K562 (cell line): ENCODE data around the gene LRIT3. TPM values are rescaled to one million over a fixed set of nuclear protein-coding genes. Genes with fewer than 3 reads are reported as not detected.
"Not testable (repeated sequence)": the region's sequence is repeated elsewhere in the genome, so short reads cannot be mapped to it uniquely, and the experiment has no call there.

Experiments
- ATAC-seq: fragments of 200-7000 bp; cut with Tn5 transposase; 3 replicates; pipeline ENCODE4 v1.9.1; 2020; ENCODE audit warnings: moderate library complexity
- BruUV-seq: library from RNA; stranded (reverse); fragments of 400-500 nt; replicated peaks from 2 replicates; lab custom pipeline; 2021; lab: Mats Ljungman, UMichigan
- CTCF ChIA-PET: fragments of 300-600 bp; formaldehyde crosslinking; extraction: SDS; loops from one replicate; lab custom pipeline; 2021; ENCODE audit warnings: low intra/inter-chr PET ratio; lab: Yijun Ruan, JAX
- POLR2A ChIA-PET: fragments of 300-600, 350-650 bp; sonication (Branson Sonifier 250); formaldehyde crosslinking; extraction: SDS; loops from one replicate; lab custom pipeline; 2021; ENCODE audit warnings: antibody characterized with exemption, inconsistent platforms; lab: Yijun Ruan, JAX
- DNase-seq, 4 experiments: peaks; one replicate each; pipeline versions ENCODE4 v3.0.0 to v3.0.0-alpha.2; 2011 to 2018; ENCODE audit warnings: low spot score in 3 of 4, mixed read lengths in 3 of 4; ENCODE audit errors: extremely low read depth in 1 of 4
- FAIRE-seq: peaks from 2 replicates; lab custom pipeline; 2011; peaks lifted over from hg19 to GRCh38; lab: Jason Lieb, UNC
- H2AFZ ChIP-seq: 2 replicates; pipeline ENCODE4 v1.6.0; 2011; ENCODE audit warnings: low read depth, low read length, control low read depth, inconsistent platforms
- H3K27ac ChIP-seq: fragments of 200-600 bp; 3 replicates; pipeline ENCODE4 v1.8.0; 2011; ENCODE audit warnings: low read depth, mild to moderate bottlenecking, control low read depth, inconsistent platforms, low read length, moderate library complexity, mixed read lengths; ENCODE audit errors: extremely low read depth
- H3K27me3 ChIP-seq, 2 experiments: fragments of 300-600 bp in 1 of 2; 2 replicates in 1 of 2; 3 replicates in 1 of 2; pipeline versions ENCODE4 v1.6.0 to v1.8.0; 2011; ENCODE audit warnings: inconsistent platforms in 2 of 2, low read length in 2 of 2, mild to moderate bottlenecking in 1 of 2, mixed read lengths in 1 of 2, moderate library complexity in 1 of 2; ENCODE audit not compliant: control insufficient read depth in 2 of 2, insufficient read depth in 2 of 2
- H3K36me3 ChIP-seq: fragments of 300-600 bp; 3 replicates; pipeline ENCODE4 v1.8.0; 2011; ENCODE audit warnings: mild to moderate bottlenecking, low read length, inconsistent platforms; ENCODE audit not compliant: control insufficient read depth, insufficient read depth
- H3K4me1 ChIP-seq, 2 experiments: fragments of 200-600 bp in 1 of 2; replicated peaks in 1 of 2; 2 replicates in 1 of 2; 3 replicates in 1 of 2; pipeline versions ENCODE4 v1.5.1 to v1.8.0; 2011; ENCODE audit warnings: inconsistent platforms in 2 of 2, low read length in 2 of 2, mild to moderate bottlenecking in 1 of 2, mixed read lengths in 1 of 2, moderate library complexity in 1 of 2; ENCODE audit not compliant: control insufficient read depth in 2 of 2, insufficient read depth in 2 of 2
- H3K4me2 ChIP-seq: 2 replicates; pipeline ENCODE4 v1.6.1; 2011; ENCODE audit warnings: low read length, control low read depth, inconsistent platforms, mixed read lengths; ENCODE audit not compliant: insufficient read depth
- H3K4me3 ChIP-seq: fragments of 200-600 bp; sonication (generic), shearing (Covaris generic); 2 replicates; pipeline ENCODE4 v1.5.1; 2016; ENCODE audit warnings: control low read depth, inconsistent platforms
- H3K79me2 ChIP-seq: fragments of 200-600 bp; 3 replicates; pipeline ENCODE4 v1.8.0; 2011; ENCODE audit warnings: low read length, inconsistent platforms; ENCODE audit not compliant: control insufficient read depth, insufficient read depth
- H3K9ac ChIP-seq, 2 experiments: 2 replicates each; pipeline versions ENCODE4 v1.6.0 to v1.6.1; 2011; ENCODE audit warnings: low read depth in 2 of 2, low read length in 2 of 2, control low read depth in 1 of 2, inconsistent platforms in 1 of 2, mild to moderate bottlenecking in 1 of 2, mixed read lengths in 1 of 2; ENCODE audit not compliant: insufficient read depth in 1 of 2
- H3K9me1 ChIP-seq: one replicate; pipeline ENCODE4 v1.6.0; 2011; ENCODE audit warnings: inconsistent platforms, mild to moderate bottlenecking, low read length, moderate library complexity; ENCODE audit not compliant: control insufficient read depth, insufficient read depth
- H3K9me3 ChIP-seq: replicated peaks from 2 replicates; pipeline ENCODE4 v1.5.1; 2011; ENCODE audit warnings: low read depth, low read length, inconsistent platforms; ENCODE audit not compliant: control insufficient read depth, insufficient read depth
- H4K20me1 ChIP-seq: replicated peaks from 2 replicates; pipeline ENCODE4 v1.6.1; 2011; ENCODE audit warnings: low read length, inconsistent platforms, mixed read lengths; ENCODE audit not compliant: control insufficient read depth, insufficient read depth
- CTCF ChIP-seq, 3 experiments: IDR thresholded peaks in 2 of 3; conservative IDR thresholded peaks in 1 of 3; 2 replicates each; pipeline ENCODE4 v1.5.1; 2011 to 2012; ENCODE audit warnings: low read length in 3 of 3, mild to moderate bottlenecking in 3 of 3, control low read depth in 2 of 3, improper control_type of control experiment in 1 of 3, inconsistent platforms in 1 of 3, low read depth in 1 of 3, mixed read lengths in 1 of 3, moderate library complexity in 1 of 3; ENCODE audit not compliant: insufficient read depth in 2 of 3
- WGBS: fragments of 100-300 bp; shearing (Covaris generic); methylation state at CpG from one replicate; pipeline ENCODE4 v1.1.6; 2016; ENCODE audit warnings: low coverage, mixed read lengths; ENCODE audit not compliant: insufficient coverage; ENCODE audit errors: missing lambda C conversion rate; 5-methylcytosine and 5-hydroxymethylcytosine counted together
- in situ Hi-C: fragments of 300-500 bp; cut with MboI; formaldehyde crosslinking; loops from 4 replicates; pipeline ENCODE4 v1.15.0; 2018; ENCODE audit warnings: inconsistent platforms, mixed read lengths
- intact Hi-C: fragments of 100-400 bp; cut with micrococcal nuclease; formaldehyde crosslinking; loops from 2 replicates; pipeline ENCODE4 v1.14.2; 2022
- polyA plus RNA-seq, 8 experiments: library from polyadenylated mRNA; depleted of rRNA in 4 of 8; stranded (reverse) in 5 of 8; unstranded in 3 of 8; fragments of >200 nt; fragmentation: Nextera tagmentation in 2 of 8; fragmentation: Illumina TruSeq in 1 of 8; extraction: Ambion mirVana in 2 of 8; extraction: Trizol in 1 of 8; gene quantifications; 2 replicates each; pipeline versions ENCODE4 v1.2.1 to v1.2.3, GENCODE V29; 2011 to 2014; ENCODE audit warnings: inconsistent platforms in 1 of 8, missing spikeins in 1 of 8
- total RNA-seq, 7 experiments: library from RNA; depleted of rRNA in 6 of 7; stranded (reverse); fragments of >200 nt in 6 of 7; fragmentation: Illumina TruSeq in 2 of 7; extraction: Trizol in 2 of 7; gene quantifications; 2 replicates each; pipeline versions ENCODE4 v1.2.1 to v1.2.3, GENCODE V29; 2011 to 2021; ENCODE audit warnings: low replicate concordance in 1 of 7

The LRIT3 gene
- total and polyA plus RNA-seq, 9 of the 15 experiments (the other 6 are each of a cell fraction or from before 2014, with no cell fraction given), result 0.04 to 0.10 (median 0.04) TPM; not detected in 4

GRCh38 chr4:109875553-109875952 lies 27.6 kb downstream of the LRIT3 start:
- peaks cover 0 to 18% of the 10 kb centered on the region in 2 experiments; a peak in 2 of 5 replicates for H3K27me3 ChIP-seq
- H3K9me3 ChIP-seq, in situ Hi-C loops, H4K20me1 ChIP-seq, intact Hi-C loops, ATAC-seq, H2AFZ ChIP-seq, H3K79me2 ChIP-seq, H3K27ac ChIP-seq, CTCF ChIA-PET: not testable (repeated sequence)
- peak in 2 of 3 experiments; percentile 14 to 56; a peak in 3 of 6 replicates for TF ChIP-seq CTCF (IDR thresholded peaks at IDR 0.05 in 2 of 3, conservative IDR thresholded peaks at IDR 0.05 in 1 of 3; ENCODE audit: insufficient read depth in 2 of 3, low read depth in 1 of 3, low read length in 3 of 3)
- TF ChIP-seq, all 486 proteins: peak for 1; not testable (repeated sequence) for 485
- H3K36me3 ChIP-seq, H3K9me1 ChIP-seq, H3K4me3 ChIP-seq, POLR2A ChIA-PET, BruUV-seq, H3K4me2 ChIP-seq, H3K9ac ChIP-seq, DNase-seq, FAIRE-seq: not testable (repeated sequence)
- WGBS, result 33% methylated on average over 1 of the region's 2 CpGs
- peaks cover 0 to 12% of the 10 kb centered on the region in 2 experiments; a peak in 2 of 5 replicates for H3K4me1 ChIP-seq
